ENCODE data around the gene TM2D1.

Gene TM2D1

GRCh38 chr1:61644303-61644702 lies 80.6 kb downstream of the TM2D1 start:
- DNase-seq (ENCODE audit: low read depth) = no peak

DNA sequence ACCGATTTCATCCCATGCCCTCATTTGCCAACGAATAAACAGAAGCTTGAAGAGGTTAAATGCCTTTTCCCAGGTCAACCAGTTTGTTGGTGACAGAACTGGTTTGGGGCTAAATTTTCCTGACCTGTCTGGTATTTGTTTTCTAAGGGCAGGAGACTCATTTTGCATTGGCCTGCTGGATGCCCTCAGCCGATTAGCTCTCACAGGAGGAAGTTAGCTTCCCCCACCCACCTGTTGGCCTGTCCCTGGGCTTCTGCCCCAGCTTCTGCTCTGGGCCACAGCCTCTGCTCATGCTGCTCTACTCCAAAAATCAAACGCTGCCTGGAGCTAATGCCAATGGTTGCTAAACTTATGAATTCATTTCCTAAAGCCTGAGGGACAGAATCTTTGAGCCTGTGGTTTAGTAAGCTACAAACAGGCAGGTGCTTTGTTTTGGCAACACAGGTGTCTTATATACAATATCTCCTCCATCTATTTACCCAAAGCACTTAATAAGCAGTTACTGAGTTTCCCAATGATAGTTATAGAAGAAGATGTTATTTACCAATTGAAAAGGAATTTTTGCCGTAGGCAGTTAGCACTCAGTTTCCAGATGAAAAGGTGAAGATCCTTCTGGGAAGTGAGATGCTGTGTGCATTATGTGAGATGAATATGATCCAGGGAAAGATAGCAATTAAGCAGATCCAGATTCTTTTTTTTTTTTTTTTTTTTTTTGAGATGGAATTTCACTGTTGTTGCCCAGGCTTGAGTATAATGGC lies 82.3 kb downstream of the TM2D1 start:
- no peak for DNase-seq (ENCODE audit: low read depth)

- DNase-seq (ENCODE audit: low read depth) = peak; percentile 30
Observed at GRCh38 chr1:61641578-61642336, 83.2 kb downstream of the TM2D1 start.

DNA sequence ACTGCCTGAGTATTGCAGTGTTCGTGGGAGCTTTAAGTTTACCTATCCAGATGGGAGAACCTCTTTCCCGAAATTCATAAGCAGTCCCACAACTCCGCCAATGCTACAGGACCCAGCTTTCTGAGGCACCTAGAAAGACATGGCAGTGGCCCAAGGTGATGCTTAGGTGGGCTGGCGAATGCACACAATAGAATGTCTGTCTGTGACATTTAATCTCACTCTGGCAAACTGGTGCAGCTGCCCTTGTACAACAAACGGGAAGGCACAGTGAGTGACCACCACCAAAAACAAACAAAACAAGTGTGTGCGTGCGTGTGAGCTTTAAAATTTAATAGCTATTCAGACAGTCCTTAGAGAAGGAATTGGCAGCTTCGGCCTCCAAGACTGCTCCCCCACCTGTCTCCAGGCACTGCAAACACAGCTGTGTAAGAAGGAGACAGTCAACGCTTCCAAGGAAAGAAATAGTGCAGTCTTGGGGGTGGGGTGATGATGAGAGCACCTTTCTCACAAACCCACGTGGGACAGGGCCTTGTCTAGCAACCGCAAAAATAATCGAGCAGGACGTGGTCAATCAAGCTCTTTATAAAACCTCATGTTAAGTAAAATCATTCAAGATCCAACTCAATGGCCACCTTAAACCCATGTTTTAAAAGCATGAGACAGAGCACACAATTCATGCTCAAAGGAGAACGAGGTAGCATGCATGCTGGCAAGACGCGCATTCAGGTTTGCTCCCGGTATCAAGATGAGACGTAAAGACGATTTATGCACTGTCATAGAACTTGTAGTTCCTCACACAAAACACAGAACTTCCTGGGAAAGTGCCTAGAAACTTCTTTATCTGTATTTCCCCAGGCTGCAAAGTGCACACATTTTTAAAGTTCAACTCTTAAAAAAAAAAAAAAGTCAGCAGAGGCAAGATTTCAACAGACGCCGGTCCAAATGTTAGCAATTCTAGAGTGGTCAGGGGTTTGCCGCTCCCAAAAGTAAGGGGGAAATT lies 84.1 kb downstream of the TM2D1 start:
- peak; percentile 35 for DNase-seq (ENCODE audit: low read depth)

- no peak for DNase-seq (ENCODE audit: low read depth)
Observed at GRCh38 chr1:61639608-61640336, 85.2 kb downstream of the TM2D1 start.

GRCh38 chr1:61638911-61639605 lies 85.9 kb downstream of the TM2D1 start:
- DNase-seq (ENCODE audit: low read depth) = no peak

GRCh38 chr1:61638296-61638695 lies 86.6 kb downstream of the TM2D1 start:
- no peak for DNase-seq (ENCODE audit: low read depth)

- DNase-seq (ENCODE audit: low read depth) = no peak
Observed at GRCh38 chr1:61637470-61637869, 87.5 kb downstream of the TM2D1 start.

DNA sequence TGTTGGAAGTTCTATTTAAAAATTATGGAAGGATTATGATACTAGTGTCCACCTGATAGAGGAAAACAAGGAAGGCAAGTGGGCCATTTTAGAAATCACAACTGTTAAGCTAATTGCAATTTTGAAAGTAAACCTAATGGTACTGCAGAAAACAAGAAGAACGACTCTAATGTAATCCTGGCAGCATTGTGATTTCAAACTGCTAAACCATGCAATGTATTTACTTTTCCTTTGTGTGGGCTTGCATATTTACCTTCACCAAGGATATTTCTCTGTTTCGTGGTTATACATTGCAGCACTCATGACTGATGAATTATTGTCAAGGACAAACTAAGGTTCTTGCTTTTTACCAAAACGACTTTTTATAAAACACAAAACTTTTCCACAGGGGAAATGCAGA lies 88.1 kb downstream of the TM2D1 start:
- no peak for DNase-seq (ENCODE audit: low read depth)

- DNase-seq (ENCODE audit: low read depth) = no peak
Observed at GRCh38 chr1:61636376-61636775, 88.6 kb downstream of the TM2D1 start.

GRCh38 chr1:61635557-61635956 lies 89.4 kb downstream of the TM2D1 start:
- DNase-seq (ENCODE audit: low read depth) = no peak

DNA sequence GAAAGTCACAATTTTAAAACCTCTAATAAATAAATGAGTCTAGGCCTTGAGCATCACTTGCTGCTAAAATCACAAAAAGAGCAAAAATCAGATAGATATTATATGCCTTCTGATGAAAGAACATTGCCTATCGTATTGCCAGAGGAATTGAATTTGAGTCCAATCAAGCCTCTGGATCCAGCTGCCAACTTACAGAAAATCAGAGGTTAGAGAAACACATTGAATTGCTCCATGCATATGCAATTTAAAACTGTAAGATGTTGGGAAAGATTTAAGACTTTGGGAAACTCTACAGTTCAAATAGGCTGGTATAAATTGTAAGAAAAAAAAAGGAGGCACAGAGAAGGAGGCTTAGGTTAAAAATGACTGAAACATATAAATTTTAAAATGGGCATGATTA lies 93.5 kb downstream of the TM2D1 start:
- DNase-seq (ENCODE audit: low read depth) = no peak

Data from CMK (cell line).